GM18909 (cell line): ENCODE measurements around the gene CPPED1.

Source experiments
- ATAC-seq: cut with Tn5 transposase; IDR thresholded peaks from one replicate; pipeline ENCODE4 v1.9.1; 2021; ENCODE audit warnings: mild to moderate bottlenecking; ENCODE audit not compliant: unreplicated experiment, poor library complexity

Gene CPPED1

DNA sequence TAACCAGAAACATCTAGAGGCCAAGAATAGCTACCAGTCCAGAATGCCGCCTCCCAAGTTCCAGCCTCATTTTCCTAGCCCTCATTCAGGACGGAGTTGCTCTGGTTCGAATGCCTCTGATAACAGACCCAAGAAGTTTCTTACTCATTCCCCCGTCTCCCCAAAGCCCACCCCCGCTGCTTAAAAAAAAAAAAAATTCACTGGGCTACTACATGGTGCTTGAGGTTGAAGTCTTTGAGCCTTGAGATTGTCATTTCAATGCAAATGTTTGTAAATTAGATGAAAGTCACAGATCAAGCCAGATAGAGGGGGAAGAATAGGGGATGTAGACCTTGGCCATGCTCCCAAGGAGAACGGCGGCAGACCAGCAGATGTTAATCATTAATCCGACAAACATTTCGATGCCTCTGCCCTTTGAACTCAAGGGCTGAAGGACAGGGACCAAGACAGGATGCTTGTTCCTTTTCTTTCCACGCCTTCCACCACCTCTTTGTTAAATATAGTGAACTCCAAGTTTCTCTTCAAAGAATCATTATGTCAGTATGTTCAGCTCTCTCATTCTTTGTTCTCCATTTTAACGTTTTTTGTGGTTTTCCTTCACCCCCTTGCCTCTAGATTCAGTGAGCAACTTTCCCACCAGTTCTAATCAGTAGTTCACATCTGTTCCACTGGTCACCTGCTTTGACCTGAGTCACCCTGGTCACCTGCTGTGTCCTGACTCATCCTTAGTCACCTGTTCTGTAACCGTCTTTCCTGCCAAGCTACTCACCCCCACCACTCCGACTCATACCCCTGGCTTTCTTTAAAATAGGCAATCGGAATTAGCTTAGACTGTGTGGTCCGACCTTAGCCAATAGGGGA lies 190.3 kb downstream of the CPPED1 start:
- ATAC-seq, result no peak

DNA sequence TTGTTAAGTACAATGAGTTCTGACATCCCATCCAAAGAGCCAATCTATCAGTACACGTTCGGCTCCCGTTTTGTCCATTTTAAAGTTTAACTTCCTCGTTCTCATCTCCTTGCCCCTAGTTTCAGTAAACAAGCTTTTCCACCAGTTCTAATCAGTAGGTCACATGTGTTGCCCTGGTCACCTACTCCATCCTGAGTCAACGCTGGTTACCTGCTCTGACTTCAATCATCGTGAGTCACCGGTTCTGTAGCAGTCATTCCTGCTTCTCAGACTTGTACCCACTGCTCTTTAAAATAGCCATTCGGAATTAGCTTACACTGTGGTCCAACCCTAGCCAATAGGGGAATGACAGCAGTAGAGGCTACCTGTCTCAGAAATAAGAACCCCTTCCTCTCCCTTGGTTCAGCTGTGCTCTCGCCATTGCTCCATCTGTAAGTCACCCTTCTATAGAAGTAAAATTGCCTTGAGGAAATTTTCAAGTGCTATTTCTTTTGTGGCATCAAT lies 191.0 kb downstream of the CPPED1 start:
- no peak for ATAC-seq

DNA sequence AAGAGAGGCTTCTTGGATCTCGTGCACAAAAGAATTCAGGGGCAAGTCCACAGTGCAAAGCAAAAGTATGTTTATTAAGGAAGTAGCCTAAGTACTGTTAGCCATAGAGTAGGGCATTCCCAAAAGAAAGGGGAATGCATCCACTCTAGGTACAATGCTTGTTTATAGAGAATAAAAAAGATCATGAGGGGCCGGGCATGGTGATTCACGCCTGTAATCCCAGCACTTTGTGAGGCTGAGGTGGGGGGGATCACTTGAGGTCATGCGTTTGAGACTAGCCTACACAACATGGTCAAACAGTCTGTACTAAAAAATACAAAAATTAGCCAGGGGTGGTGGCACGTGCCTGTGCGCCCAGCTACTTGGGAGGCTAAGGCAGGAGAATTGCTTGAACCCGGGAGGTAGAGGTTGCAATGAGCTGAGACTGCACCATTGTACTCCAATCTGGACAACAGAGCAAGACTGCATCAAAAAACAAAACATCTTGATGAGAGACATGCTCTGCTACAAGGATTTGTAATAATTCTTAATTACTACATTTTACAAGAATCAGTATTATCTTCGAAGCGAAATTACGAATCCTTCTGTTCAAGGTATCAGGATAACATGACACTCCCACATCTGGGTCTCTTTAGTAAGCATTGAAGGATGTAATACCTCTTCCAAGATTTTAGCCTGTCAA lies 191.6 kb downstream of the CPPED1 start:
- no peak for ATAC-seq

DNA sequence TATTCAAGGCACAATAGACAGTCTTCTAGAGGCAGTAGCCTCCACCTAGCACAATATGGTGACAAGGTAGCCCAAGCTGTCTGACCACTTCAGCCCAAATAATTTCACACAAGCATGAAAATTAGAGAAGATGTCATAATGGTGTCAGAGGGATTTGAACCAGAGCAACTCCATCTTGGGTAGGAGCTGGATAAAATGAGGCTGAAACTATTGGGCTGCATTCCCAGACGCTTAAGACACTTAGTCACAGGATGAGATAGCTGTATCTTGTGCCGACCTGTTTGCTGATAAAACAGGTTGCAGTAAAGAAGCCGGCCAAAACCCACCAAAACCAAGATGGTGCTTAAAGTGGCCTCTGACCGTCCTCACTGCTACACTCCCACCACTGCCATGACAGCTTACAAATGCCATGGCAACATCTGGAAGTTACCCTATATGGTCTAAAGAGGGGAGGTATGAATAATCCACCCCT lies 192.6 kb downstream of the CPPED1 start:
- no peak for ATAC-seq

DNA sequence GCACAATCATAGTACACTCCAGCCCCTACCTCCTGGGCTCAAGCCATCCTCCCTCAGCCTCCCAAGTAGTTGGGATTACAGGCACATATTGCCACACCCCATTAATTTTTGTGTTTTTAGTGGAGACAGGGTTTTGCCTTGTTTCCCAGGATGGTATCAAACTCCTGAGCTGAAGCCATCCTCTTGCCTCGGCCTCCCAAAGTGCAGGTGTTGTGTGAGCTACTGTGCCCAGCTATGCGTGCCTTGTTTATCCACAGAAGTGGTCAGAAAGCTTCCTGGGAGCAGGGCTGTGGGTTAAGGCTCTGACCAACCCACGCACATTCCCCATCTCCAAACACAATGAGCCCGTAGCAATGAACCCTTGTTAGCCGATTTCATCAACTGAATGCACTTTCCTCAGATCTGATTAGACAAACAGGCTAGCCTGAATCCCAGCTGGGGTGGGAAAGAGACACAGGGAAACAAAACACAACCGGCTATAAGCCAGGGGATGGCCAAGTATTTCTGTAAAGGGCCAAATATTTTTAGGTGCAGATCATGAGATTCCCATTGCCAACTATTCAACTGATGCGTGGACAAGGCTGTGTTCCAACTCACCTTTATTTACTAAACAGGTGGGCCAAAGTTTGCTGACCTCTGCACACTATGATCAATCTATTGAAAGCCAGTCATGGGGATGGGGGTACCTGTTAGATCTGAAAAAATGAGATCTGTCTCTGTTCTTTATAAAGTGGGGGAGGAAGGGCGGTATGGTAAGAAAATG lies 193.6 kb downstream of the CPPED1 start:
- no peak for ATAC-seq
